Mesendoderm (in vitro differentiated cells): ENCODE measurements around the gene GDNF.
A peak's percentile ranks its signal among the peaks of the same experiment; 100 is the strongest.

ENCODE experiments used
- DNase-seq: peaks from one replicate; pipeline ENCODE4 v3.0.0; 2013
- H2AK5ac ChIP-seq: 2 replicates; pipeline ENCODE4 v1.6.1; 2013; ENCODE audit warnings: low read length, inconsistent platforms
- H2BK120ac ChIP-seq: 2 replicates; pipeline ENCODE4 v1.6.1; 2013; ENCODE audit warnings: low read depth, mild to moderate bottlenecking, low read length, moderate library complexity, mixed read lengths
- H2BK15ac ChIP-seq: replicated peaks from 2 replicates; pipeline ENCODE4 v1.6.1; 2013; ENCODE audit warnings: low read depth, mild to moderate bottlenecking, moderate library complexity
- H2BK5ac ChIP-seq: 2 replicates; pipeline ENCODE4 v1.6.1; 2013; ENCODE audit warnings: low read length, inconsistent platforms
- H3K18ac ChIP-seq: 2 replicates; pipeline ENCODE4 v1.6.1; 2013; ENCODE audit warnings: mild to moderate bottlenecking, low read length, mixed read lengths
- H3K23ac ChIP-seq: one replicate; pipeline ENCODE4 v1.6.1; 2013; ENCODE audit warnings: low read length
- H3K27ac ChIP-seq: 2 replicates; pipeline ENCODE4 v1.5.1; 2013; ENCODE audit warnings: low read depth, mild to moderate bottlenecking, inconsistent platforms, low read length, moderate library complexity
- H3K27me3 ChIP-seq: 2 replicates; pipeline ENCODE4 v1.6.1; 2013; ENCODE audit warnings: low read length, control low read depth, mild to moderate bottlenecking, inconsistent platforms; ENCODE audit not compliant: insufficient read depth, poor library complexity
- H3K36me3 ChIP-seq: 2 replicates; pipeline ENCODE4 v1.6.1; 2013; ENCODE audit warnings: low read length, inconsistent platforms; ENCODE audit not compliant: control insufficient read depth, insufficient read depth
- H3K4ac ChIP-seq: one replicate; pipeline ENCODE4 v1.6.1; 2013; ENCODE audit warnings: low read depth, mild to moderate bottlenecking, low read length, moderate library complexity
- H3K4me1 ChIP-seq: 2 replicates; pipeline ENCODE4 v1.6.1; 2013; ENCODE audit warnings: low read depth, low read length, inconsistent platforms; ENCODE audit not compliant: control insufficient read depth
- H3K4me2 ChIP-seq: 2 replicates; pipeline ENCODE4 v1.6.1; 2013; ENCODE audit warnings: low read length
- H3K4me3 ChIP-seq: 2 replicates; pipeline ENCODE4 v1.5.1; 2013; ENCODE audit warnings: mild to moderate bottlenecking, low read length
- H3K56ac ChIP-seq: one replicate; pipeline ENCODE4 v1.6.1; 2013; ENCODE audit warnings: low read length
- H3K79me1 ChIP-seq: 2 replicates; pipeline ENCODE4 v1.6.1; 2013; ENCODE audit warnings: low read length, inconsistent platforms
- H3K79me2 ChIP-seq: 2 replicates; pipeline ENCODE4 v1.6.1; 2013; ENCODE audit warnings: mild to moderate bottlenecking, low read length; ENCODE audit not compliant: control insufficient read depth, insufficient read depth
- H3K9ac ChIP-seq: 2 replicates; pipeline ENCODE4 v1.6.1; 2013; ENCODE audit warnings: low read length, inconsistent platforms
- H4K5ac ChIP-seq: one replicate; pipeline ENCODE4 v1.6.1; 2013; ENCODE audit warnings: low read length
- H4K8ac ChIP-seq: one replicate; pipeline ENCODE4 v1.6.1; 2013; ENCODE audit warnings: low read depth, mild to moderate bottlenecking, control low read depth, low read length, moderate library complexity
- WGBS: extraction: QIAGEN DNeasy Blood & Tissue Kit; methylation state at CpG from one replicate; pipeline ENCODE4 v1.1.7; 2013; ENCODE audit warnings: low lambda C conversion rate, missing lambda C conversion rate; ENCODE audit not compliant: insufficient coverage; ENCODE audit errors: extremely low coverage; 5-methylcytosine and 5-hydroxymethylcytosine counted together

The GDNF gene

DNA sequence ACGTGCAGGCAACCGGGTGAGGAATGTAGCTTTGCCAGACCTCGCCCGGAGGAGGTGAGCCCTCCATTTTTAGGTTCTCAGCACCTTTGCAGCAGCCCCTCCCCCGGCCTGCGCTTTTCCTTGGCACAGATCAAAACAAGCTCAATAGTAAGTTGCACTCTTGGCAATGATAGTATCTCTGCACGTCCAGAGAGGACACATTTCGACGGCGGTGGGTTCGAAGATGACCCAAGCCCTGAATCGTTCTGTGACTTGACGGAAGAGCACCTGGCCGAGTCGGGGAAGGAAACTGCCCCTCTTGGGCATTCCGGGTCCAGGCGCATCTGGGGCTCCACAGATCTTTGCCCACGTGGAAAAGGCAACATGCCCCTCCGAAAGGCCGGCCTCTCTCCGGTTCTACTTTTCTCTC is 904 bp downstream of the GDNF start:
- no peaks in the 10 kb centered on the region for H3K36me3 ChIP-seq
- H3K4me1 ChIP-seq, result peaks cover 14% of the 10 kb centered on the region

DNA sequence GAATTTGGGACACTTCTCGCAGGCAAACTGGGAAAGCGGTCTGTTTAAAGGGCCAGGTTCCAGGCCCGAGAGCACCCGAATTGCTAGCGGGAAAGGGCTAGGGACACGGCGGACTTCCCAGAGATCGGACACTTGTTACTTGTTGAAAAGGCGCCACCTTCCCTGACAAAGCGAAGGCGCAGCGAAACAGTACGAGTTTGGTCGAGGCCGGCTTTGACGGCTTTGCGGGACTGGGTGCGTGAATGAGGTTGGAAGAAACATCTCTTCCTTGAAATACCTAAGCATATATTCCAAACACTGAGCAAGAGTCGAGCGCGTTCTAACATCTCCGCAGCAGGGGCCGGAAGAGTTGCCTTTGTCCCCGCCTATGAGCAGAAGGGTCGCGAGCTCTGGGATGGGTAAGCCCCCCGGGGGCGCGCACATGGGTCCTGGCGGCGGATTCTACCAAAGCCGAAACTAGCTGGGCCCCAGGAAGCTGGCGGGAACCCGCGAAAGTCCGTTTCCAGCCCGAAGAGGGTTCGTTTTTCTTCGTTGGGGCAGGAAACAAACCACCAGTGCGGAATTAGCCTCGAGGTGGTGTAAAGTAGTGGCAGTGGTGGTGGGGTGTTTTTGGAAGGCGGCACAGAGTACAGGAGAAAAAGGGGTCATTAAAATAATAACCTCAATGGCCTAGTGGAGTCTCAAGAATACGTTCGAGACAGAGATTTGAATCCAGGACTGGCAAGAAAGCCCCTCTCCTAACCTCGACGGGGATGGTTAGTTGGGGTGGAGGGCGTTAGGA is 1.5 kb downstream of the GDNF start:
- H3K27me3 ChIP-seq, result peaks cover 49% of the 10 kb centered on the region
- H3K4me3 ChIP-seq, result no peak overlapping the region
- H3K79me2 ChIP-seq, result no peaks in the 10 kb centered on the region
- peak; percentile 83 for DNase-seq
- no peak overlapping the region for H3K18ac ChIP-seq
- no peak overlapping the region for H3K27ac ChIP-seq
- H3K79me1 ChIP-seq, result no peaks in the 10 kb centered on the region
- H2BK120ac ChIP-seq, result no peak overlapping the region
- H3K36me3 ChIP-seq, result no peaks in the 10 kb centered on the region
- no peak overlapping the region for H2BK5ac ChIP-seq
- no peak overlapping the region for H2AK5ac ChIP-seq
- peak overlapping the region; percentile 5 for H3K56ac ChIP-seq
- no CpG with 5 or more reads among the region's 47 CpGs for WGBS
- peaks cover 10% of the 10 kb centered on the region for H3K4me1 ChIP-seq
- no peak overlapping the region for H3K23ac ChIP-seq
- H3K4me2 ChIP-seq, result peak overlapping the region; percentile 14
- no peak overlapping the region for H3K4ac ChIP-seq
- H4K8ac ChIP-seq, result no peak overlapping the region
- H2BK15ac ChIP-seq, result peak overlapping the region; percentile 15
- H4K5ac ChIP-seq, result no peak overlapping the region
- H3K9ac ChIP-seq, result no peak overlapping the region

More for the DNA sequence above, 904 bp downstream of the GDNF start:
- DNase-seq, result peak; percentile 27
- Histone ChIP-seq H3K4ac (no peak overlapping the region), H4K5ac (no peak overlapping the region), H4K8ac (no peak overlapping the region), H3K4me2 (peak overlapping the region; percentile 54), H3K79me2 (no peaks in the 10 kb centered on the region), H2BK120ac (no peak overlapping the region), H3K18ac (no peak overlapping the region), H3K56ac (peak overlapping the region; percentile 59), H3K9ac (no peak overlapping the region), H3K27ac (no peak overlapping the region), H2BK5ac (no peak overlapping the region), H3K4me3 (no peak overlapping the region), H3K79me1 (no peaks in the 10 kb centered on the region), H2AK5ac (no peak overlapping the region), H2BK15ac (no peak overlapping the region), H3K23ac (no peak overlapping the region), H3K27me3 (peaks cover 47% of the 10 kb centered on the region)
- no CpG with 5 or more reads among the region's 21 CpGs for WGBS

DNA sequence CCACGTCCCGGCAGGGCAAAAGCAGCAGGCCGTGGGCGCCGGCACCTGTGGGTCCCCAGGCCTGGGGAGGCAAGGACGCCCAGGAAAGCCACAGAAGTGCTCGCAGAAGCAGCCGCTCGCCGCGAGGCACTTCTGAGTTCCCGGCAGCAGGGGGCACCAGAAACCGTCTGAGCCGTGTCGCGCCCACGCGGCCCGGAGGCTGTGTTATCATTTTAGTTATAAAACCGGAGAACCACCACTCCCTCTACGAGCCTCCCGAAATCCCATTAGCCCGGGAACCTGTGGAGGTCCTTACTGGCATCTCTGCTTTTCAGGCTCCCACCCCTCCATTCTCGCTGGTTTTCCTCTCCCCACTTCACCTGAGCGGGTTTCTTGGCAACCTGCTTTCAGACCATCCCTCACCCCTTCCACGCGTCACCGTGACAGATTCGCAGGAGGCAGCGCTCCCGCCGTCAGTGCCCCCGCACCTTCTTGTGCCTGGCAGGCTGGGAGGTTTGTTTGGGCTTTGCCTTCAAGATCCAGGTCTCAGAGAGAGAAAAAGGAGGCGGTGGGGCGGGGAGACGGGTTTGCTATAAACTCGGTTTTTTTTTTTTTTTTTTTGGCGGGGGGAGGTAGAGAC is 2.3 kb downstream of the GDNF start:
- H3K79me1 ChIP-seq, result no peaks in the 10 kb centered on the region
- no CpG with 5 or more reads among the region's 38 CpGs for WGBS
- no peak overlapping the region for H3K18ac ChIP-seq
- H3K4ac ChIP-seq, result no peak overlapping the region
- H3K27ac ChIP-seq, result no peak overlapping the region
- no peaks in the 10 kb centered on the region for H3K36me3 ChIP-seq
- DNase-seq, result peak; percentile 72
- H4K8ac ChIP-seq, result no peak overlapping the region
- H4K5ac ChIP-seq, result no peak overlapping the region
- peaks cover 9% of the 10 kb centered on the region for H3K4me1 ChIP-seq
- H3K9ac ChIP-seq, result peak overlapping the region; percentile 57
- no peak overlapping the region for H3K4me3 ChIP-seq
- H2BK15ac ChIP-seq, result no peak overlapping the region
- H2BK5ac ChIP-seq, result no peak overlapping the region
- no peak overlapping the region for H2BK120ac ChIP-seq
- peak overlapping the region; percentile 55 for H3K4me2 ChIP-seq
- peaks cover 49% of the 10 kb centered on the region for H3K27me3 ChIP-seq
- H2AK5ac ChIP-seq, result no peak overlapping the region
- no peak overlapping the region for H3K23ac ChIP-seq
- H3K56ac ChIP-seq, result peak overlapping the region; percentile 67
- no peaks in the 10 kb centered on the region for H3K79me2 ChIP-seq

DNA sequence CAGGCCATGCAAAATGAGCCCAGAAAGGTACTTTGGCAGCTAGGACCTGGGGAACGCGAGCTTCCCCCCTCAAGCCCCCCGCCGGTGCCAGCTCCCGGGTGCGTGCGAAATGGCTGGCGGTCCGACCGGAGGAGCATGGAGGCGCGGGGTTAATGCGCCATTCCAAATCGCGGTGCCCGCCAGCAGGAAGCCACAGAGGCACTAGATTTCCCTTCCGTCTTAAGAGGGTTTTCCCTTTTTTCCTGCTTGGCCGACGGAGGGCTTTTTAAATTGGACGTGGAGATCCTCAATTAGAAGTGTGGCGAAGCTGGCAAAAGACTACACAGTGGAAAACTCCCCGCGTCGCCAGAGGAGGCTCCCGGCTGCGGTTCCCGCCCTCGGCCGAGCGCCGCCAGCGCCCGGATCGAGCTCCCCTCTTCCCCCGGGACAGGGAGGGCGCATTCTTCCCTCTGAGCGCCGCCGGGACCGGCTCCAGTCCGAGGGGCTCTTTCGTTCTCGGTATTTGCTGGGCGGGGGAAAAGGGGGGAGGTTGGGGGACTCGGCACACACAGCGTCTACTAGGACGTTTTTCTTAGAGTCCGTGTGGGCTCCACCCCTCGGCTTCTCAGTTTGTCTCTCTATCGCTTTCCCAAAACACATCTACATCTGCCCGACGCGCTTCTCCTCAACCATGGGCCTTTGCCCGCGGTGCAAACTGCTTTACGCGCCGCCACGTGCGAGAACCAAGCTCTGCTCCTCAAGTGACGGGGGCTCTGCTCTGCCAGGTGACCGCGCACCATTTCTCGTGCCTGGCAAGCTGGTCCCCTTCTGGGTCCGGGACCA is 3.0 kb downstream of the GDNF start:
- no peak overlapping the region for H4K8ac ChIP-seq
- DNase-seq, result peak; percentile 74
- H3K27ac ChIP-seq, result no peak overlapping the region
- peak overlapping the region; percentile 57 for H3K9ac ChIP-seq
- H2AK5ac ChIP-seq, result no peak overlapping the region
- no peak overlapping the region for H2BK120ac ChIP-seq
- H2BK15ac ChIP-seq, result no peak overlapping the region
- H3K27me3 ChIP-seq, result peaks cover 49% of the 10 kb centered on the region
- H3K4me1 ChIP-seq, result peaks cover 9% of the 10 kb centered on the region
- no CpG with 5 or more reads among the region's 65 CpGs for WGBS
- no peaks in the 10 kb centered on the region for H3K79me1 ChIP-seq
- H3K4me3 ChIP-seq, result no peak overlapping the region
- H3K79me2 ChIP-seq, result no peaks in the 10 kb centered on the region
- H3K4me2 ChIP-seq, result peak overlapping the region; percentile 38
- H3K18ac ChIP-seq, result no peak overlapping the region
- no peak overlapping the region for H4K5ac ChIP-seq
- no peak overlapping the region for H3K4ac ChIP-seq
- H3K56ac ChIP-seq, result peak overlapping the region; percentile 72
- no peak overlapping the region for H3K23ac ChIP-seq
- no peak overlapping the region for H2BK5ac ChIP-seq
- H3K36me3 ChIP-seq, result no peaks in the 10 kb centered on the region

DNA sequence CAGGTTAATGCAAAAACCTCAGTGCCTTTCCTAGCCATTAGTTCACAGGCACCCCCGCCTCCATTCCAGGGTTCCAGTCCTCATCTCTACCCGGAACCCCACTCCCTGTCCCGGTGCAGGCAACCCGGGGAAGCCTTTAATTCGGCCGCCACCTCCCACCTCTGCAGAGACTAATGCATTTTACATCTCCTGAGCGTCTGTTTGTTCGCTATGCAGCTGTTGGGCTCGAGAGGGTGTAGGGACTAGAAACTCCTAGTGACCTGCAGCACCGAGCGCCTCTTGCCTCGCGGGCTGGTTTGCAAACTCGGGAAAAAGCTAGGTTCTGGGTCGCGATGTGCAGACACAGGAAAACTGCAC is 3.6 kb downstream of the GDNF start:
- Histone ChIP-seq H3K27ac (no peak overlapping the region), H3K4me2 (peak overlapping the region; percentile 38), H3K9ac (no peak overlapping the region), H3K18ac (no peak overlapping the region), H3K4me1 (peaks cover 9% of the 10 kb centered on the region), H3K56ac (peak overlapping the region; percentile 72), H2BK5ac (no peak overlapping the region), H3K4ac (no peak overlapping the region), H3K79me1 (no peaks in the 10 kb centered on the region), H2AK5ac (no peak overlapping the region), H3K23ac (no peak overlapping the region), H3K4me3 (no peak overlapping the region), H4K8ac (no peak overlapping the region), H3K36me3 (no peaks in the 10 kb centered on the region), H2BK15ac (no peak overlapping the region), H3K27me3 (peaks cover 48% of the 10 kb centered on the region), H2BK120ac (no peak overlapping the region), H3K79me2 (no peaks in the 10 kb centered on the region), H4K5ac (no peak overlapping the region)
- WGBS, result no CpG with 5 or more reads among the region's 16 CpGs
- DNase-seq, result peak; percentile 51
